ENCODE data around the gene TNXB. TPM values are rescaled to one million over a fixed set of nuclear protein-coding genes. Genes with fewer than 3 reads are reported as not detected.

TNXB gene
- total RNA-seq, 4 donors from 2014 or later, result 223 to 525 (median 326) TPM

- H3K27ac ChIP-seq (replicated peaks in 1 of 4), result peak overlapping the region; percentile 47 to 68 (median 64)
- WGBS, result 87% methylated on average over 9 of the region's 22 CpGs
- no peak for TF ChIP-seq CTCF (IDR thresholded peaks at IDR 0.05)
- TF ChIP-seq POLR2AphosphoS5 (IDR thresholded peaks at IDR 0.05), result no peak
- TF ChIP-seq POLR2A (IDR thresholded peaks at IDR 0.05; ENCODE audit: low read depth), result no peak
- no peak for TF ChIP-seq EP300 (IDR thresholded peaks at IDR 0.05)
- no peaks in the 10 kb centered on the region for H3K9me3 ChIP-seq
- DNase-seq (ENCODE audit: extremely low spot score), result no peak
- H3K36me3 ChIP-seq, result peaks cover 9 to 68% (median 37%) of the 10 kb centered on the region in 4 donors
- no peak overlapping the region for H3K4me3 ChIP-seq
- intact Hi-C loops (cut with DNase I), result no loop called here
- peaks cover 19 to 56% (median 48%) of the 10 kb centered on the region in 4 donors for H3K4me1 ChIP-seq
- H3K27me3 ChIP-seq, result peaks cover 0 to 5% (median 0%) of the 10 kb centered on the region in 4 donors
Measured at GRCh38 chr6:32083812-32084768, 25.0 kb downstream of the TNXB start.

GRCh38 chr6:32082935-32083334 is 26.2 kb downstream of the TNXB start:
- WGBS, result 70% methylated on average over 9 of the region's 9 CpGs
- peaks cover 17 to 48% (median 44%) of the 10 kb centered on the region in 4 donors for H3K4me1 ChIP-seq
- H3K27me3 ChIP-seq, result peaks cover 0 to 5% (median 0%) of the 10 kb centered on the region in 4 donors
- intact Hi-C loops (cut with DNase I), result no loop called here
- H3K4me3 ChIP-seq, result no peak overlapping the region
- TF ChIP-seq POLR2AphosphoS5 (IDR thresholded peaks at IDR 0.05), result peak; percentile 43 to 46
- TF ChIP-seq EP300 (IDR thresholded peaks at IDR 0.05), result no peak
- H3K9me3 ChIP-seq, result no peaks in the 10 kb centered on the region
- H3K36me3 ChIP-seq, result peaks cover 9 to 79% (median 41%) of the 10 kb centered on the region in 4 donors
- DNase-seq (ENCODE audit: extremely low spot score), result peak; percentile 94
- H3K27ac ChIP-seq (replicated peaks in 1 of 4), result peak overlapping the region; percentile 59 to 80 (median 72)

GRCh38 chr6:32082478-32082877 is 26.7 kb downstream of the TNXB start:
- Histone ChIP-seq H3K36me3 (peaks cover 9 to 82% (median 41%) of the 10 kb centered on the region in 4 donors), H3K27ac (replicated peaks in 1 of 4) (peak overlapping the region; percentile 59 to 80 (median 72)), H3K4me3 (no peak overlapping the region), H3K27me3 (peaks cover 0 to 5% (median 0%) of the 10 kb centered on the region in 4 donors), H3K9me3 (no peaks in the 10 kb centered on the region), H3K4me1 (peaks cover 12 to 43% (median 40%) of the 10 kb centered on the region in 4 donors)
- intact Hi-C loops (cut with DNase I), result no loop called here
- no peak for DNase-seq (ENCODE audit: extremely low spot score)
- 72% methylated on average over 6 of the region's 6 CpGs for WGBS
- TF ChIP-seq POLR2A (IDR thresholded peaks at IDR 0.05; ENCODE audit: low read depth), result no peak
- no peak for TF ChIP-seq EP300 (IDR thresholded peaks at IDR 0.05)
- TF ChIP-seq CTCF (IDR thresholded peaks at IDR 0.05), result no peak
- no peak for TF ChIP-seq POLR2AphosphoS5 (IDR thresholded peaks at IDR 0.05)

- H3K4me3 ChIP-seq, result no peak overlapping the region
- peaks cover 0 to 5% (median 0%) of the 10 kb centered on the region in 4 donors for H3K27me3 ChIP-seq
- peak overlapping the region; percentile 59 to 80 (median 72) for H3K27ac ChIP-seq (replicated peaks in 1 of 4)
- TF ChIP-seq POLR2AphosphoS5 (IDR thresholded peaks at IDR 0.05) (peak; percentile 32 to 34), CTCF (IDR thresholded peaks at IDR 0.05) (no peak), POLR2A (IDR thresholded peaks at IDR 0.05; ENCODE audit: low read depth) (no peak), EP300 (IDR thresholded peaks at IDR 0.05) (no peak)
- H3K9me3 ChIP-seq, result no peaks in the 10 kb centered on the region
- intact Hi-C loops (cut with DNase I), result no loop called here
- no peak for DNase-seq (ENCODE audit: extremely low spot score)
- H3K4me1 ChIP-seq, result peaks cover 12 to 39% (median 36%) of the 10 kb centered on the region in 4 donors
- H3K36me3 ChIP-seq, result peaks cover 9 to 88% (median 41%) of the 10 kb centered on the region in 4 donors
- 37% methylated on average over 9 of the region's 22 CpGs for WGBS
Measured at GRCh38 chr6:32081168-32081990, 27.8 kb downstream of the TNXB start.

All from esophagus muscularis mucosa (tissue), 4 donors.